ENCODE data around the gene KRT71.
A peak's percentile ranks its signal among the peaks of the same experiment; 100 is the strongest.
"Not testable (repeated sequence)": the region's sequence is repeated elsewhere in the genome, so short reads cannot be mapped to it uniquely, and the experiment has no call there.

Gene KRT71

GRCh38 chr12:52552681-52553195 lies at the start of gene KRT71:
Gene KRT71, minus strand, starts transcription at chr12:52553145. Its CDS starts 68 bp downstream, at chr12:52553077.
- no peak for DNase-seq (ENCODE audit: low spot score)

GRCh38 chr12:52602552-52602951 lies 49.6 kb upstream of the KRT71 start:
- DNase-seq (ENCODE audit: low spot score) = no peak

- DNase-seq (ENCODE audit: low spot score) = no peak
Measured at GRCh38 chr12:52601671-52602070, 48.7 kb upstream of the KRT71 start.

GRCh38 chr12:52600941-52601481 lies 48.1 kb upstream of the KRT71 start, which contains the start of gene KRT72:
Gene KRT72, minus strand, starts transcription at chr12:52601463. Its CDS starts 11 bp downstream, at chr12:52601452.
- no peak for DNase-seq (ENCODE audit: low spot score)

- DNase-seq (ENCODE audit: low spot score) = no peak
Measured at GRCh38 chr12:52600475-52600874, 47.5 kb upstream of the KRT71 start.

- DNase-seq (ENCODE audit: low spot score) = no peak
Measured at GRCh38 chr12:52600071-52600470, 47.1 kb upstream of the KRT71 start.

GRCh38 chr12:52598966-52599365 lies 46.0 kb upstream of the KRT71 start:
- DNase-seq (ENCODE audit: low spot score) = no peak

- not testable (repeated sequence) for DNase-seq (ENCODE audit: low spot score)
Measured at GRCh38 chr12:52594237-52594636, 41.3 kb upstream of the KRT71 start.

GRCh38 chr12:52591521-52591920 lies 38.6 kb upstream of the KRT71 start:
- no peak for DNase-seq (ENCODE audit: low spot score)

GRCh38 chr12:52590021-52590420 lies 37.1 kb upstream of the KRT71 start:
- no peak for DNase-seq (ENCODE audit: low spot score)

- DNase-seq (ENCODE audit: low spot score) = no peak
Measured at GRCh38 chr12:52587563-52587962, 34.6 kb upstream of the KRT71 start.

GRCh38 chr12:52585946-52586345 lies 33.0 kb upstream of the KRT71 start:
- no peak for DNase-seq (ENCODE audit: low spot score)

- no peak for DNase-seq (ENCODE audit: low spot score)
Measured at GRCh38 chr12:52585066-52585465, 32.1 kb upstream of the KRT71 start.

- no peak for DNase-seq (ENCODE audit: low spot score)
Measured at GRCh38 chr12:52584156-52584682, 31.3 kb upstream of the KRT71 start.

- DNase-seq (ENCODE audit: low spot score) = peak; percentile 50
Measured at GRCh38 chr12:52582971-52583456, 30.1 kb upstream of the KRT71 start.

- DNase-seq (ENCODE audit: low spot score) = no peak
Measured at GRCh38 chr12:52582486-52582885, 29.5 kb upstream of the KRT71 start.

- DNase-seq (ENCODE audit: low spot score) = no peak
Measured at GRCh38 chr12:52581481-52581880, 28.5 kb upstream of the KRT71 start.

GRCh38 chr12:52581066-52581465 lies 28.1 kb upstream of the KRT71 start:
- no peak for DNase-seq (ENCODE audit: low spot score)

GRCh38 chr12:52580496-52580895 lies 27.6 kb upstream of the KRT71 start:
- DNase-seq (ENCODE audit: low spot score) = no peak

GRCh38 chr12:52579468-52580465 lies 26.8 kb upstream of the KRT71 start:
- DNase-seq (ENCODE audit: low spot score) = no peak

- DNase-seq (ENCODE audit: low spot score) = no peak
Measured at GRCh38 chr12:52578469-52578868, 25.5 kb upstream of the KRT71 start.

GRCh38 chr12:52577316-52577715 lies 24.4 kb upstream of the KRT71 start:
- no peak for DNase-seq (ENCODE audit: low spot score)

GRCh38 chr12:52575948-52576347 lies 23.0 kb upstream of the KRT71 start:
- DNase-seq (ENCODE audit: low spot score) = no peak

Measured in COLO829 (cell line).